ENCODE results near the gene COQ8A.
"Not testable (repeated sequence)": the region's sequence is repeated elsewhere in the genome, so short reads cannot be mapped to it uniquely, and the experiment has no call there.

COQ8A gene

GRCh38 chr1:226921504-226921903, 18.6 kb upstream of the COQ8A start:
- Histone ChIP-seq H3K36me3 (ENCODE audit: insufficient read depth, low read length) (no peaks in the 10 kb centered on the region), H3K79me2 (ENCODE audit: insufficient read depth, low read length) (no peaks in the 10 kb centered on the region), H4K20me1 (ENCODE audit: insufficient read depth, low read length, poor library complexity, severe bottlenecking) (no peaks in the 10 kb centered on the region), H3K4me3 (ENCODE audit: low read length, poor library complexity, severe bottlenecking) (no peak overlapping the region), H3K4me2 (ENCODE audit: low read depth, low read length, poor library complexity, severe bottlenecking) (no peak overlapping the region), H2AFZ (ENCODE audit: low read length) (no peak overlapping the region), H3K9ac (ENCODE audit: low read depth, low read length, poor library complexity, severe bottlenecking) (no peak overlapping the region), H3K9me2 (replicated peaks; ENCODE audit: low read depth, low read length) (no peaks in the 10 kb centered on the region), H3K9me3 (ENCODE audit: insufficient read depth, low read depth, low read length) (no peaks in the 10 kb centered on the region), H3K4me1 (ENCODE audit: insufficient read depth, low read length, poor library complexity, severe bottlenecking) (no peaks in the 10 kb centered on the region), H3K27me3 (ENCODE audit: insufficient read depth, low read length, poor library complexity, severe bottlenecking) (no peaks in the 10 kb centered on the region), H3F3A (ENCODE audit: low read depth) (no peaks in the 10 kb centered on the region)
- no peak for TF ChIP-seq EZH2phosphoT487 (IDR thresholded peaks at IDR 0.05; ENCODE audit: borderline replicate concordance)
- TF ChIP-seq, protein P1, sequence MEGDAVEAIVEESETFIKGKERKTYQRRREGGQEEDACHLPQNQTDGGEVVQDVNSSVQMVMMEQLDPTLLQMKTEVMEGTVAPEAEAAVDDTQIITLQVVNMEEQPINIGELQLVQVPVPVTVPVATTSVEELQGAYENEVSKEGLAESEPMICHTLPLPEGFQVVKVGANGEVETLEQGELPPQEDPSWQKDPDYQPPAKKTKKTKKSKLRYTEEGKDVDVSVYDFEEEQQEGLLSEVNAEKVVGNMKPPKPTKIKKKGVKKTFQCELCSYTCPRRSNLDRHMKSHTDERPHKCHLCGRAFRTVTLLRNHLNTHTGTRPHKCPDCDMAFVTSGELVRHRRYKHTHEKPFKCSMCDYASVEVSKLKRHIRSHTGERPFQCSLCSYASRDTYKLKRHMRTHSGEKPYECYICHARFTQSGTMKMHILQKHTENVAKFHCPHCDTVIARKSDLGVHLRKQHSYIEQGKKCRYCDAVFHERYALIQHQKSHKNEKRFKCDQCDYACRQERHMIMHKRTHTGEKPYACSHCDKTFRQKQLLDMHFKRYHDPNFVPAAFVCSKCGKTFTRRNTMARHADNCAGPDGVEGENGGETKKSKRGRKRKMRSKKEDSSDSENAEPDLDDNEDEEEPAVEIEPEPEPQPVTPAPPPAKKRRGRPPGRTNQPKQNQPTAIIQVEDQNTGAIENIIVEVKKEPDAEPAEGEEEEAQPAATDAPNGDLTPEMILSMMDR (conservative IDR thresholded peaks at IDR 0.05; ENCODE audit: low read length), result no peak

DNA sequence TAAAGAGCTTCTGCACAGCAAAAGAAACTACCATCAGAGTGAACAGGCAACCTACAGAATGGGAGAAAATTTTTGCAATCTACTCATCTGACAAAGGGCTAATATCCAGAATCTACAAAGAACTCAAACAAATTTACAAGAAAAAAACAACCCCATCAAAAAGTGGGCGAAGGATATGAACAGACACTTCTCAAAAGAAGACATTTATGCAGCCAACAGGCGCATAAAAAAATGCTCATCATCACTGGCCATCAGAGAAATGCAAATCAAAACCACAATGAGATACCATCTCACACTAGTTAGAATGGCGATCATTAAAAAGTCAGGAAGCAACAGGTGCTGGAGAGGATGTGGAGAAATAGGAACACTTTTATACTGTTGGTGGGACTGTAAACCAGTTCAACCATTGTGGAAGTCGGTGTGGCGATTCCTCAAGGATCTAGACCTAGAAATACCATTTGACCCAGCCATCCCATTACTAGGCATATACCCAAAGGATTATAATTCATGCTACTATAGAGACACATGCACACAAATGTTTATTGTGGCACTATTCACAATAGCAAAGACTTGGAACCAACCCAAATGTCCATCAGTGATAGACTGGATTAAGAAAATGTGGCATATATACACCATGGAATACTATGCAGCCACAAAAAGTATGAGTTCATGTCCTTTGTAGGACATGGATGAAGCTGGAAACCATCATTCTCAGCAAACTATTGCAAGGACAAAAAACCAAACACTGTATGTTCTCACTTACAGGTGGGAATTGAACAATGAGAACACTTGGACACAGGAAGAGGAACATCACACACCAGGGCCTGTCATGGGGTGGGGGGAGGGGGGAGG, 10.6 kb upstream of the COQ8A start:
- H4K20me1 ChIP-seq (ENCODE audit: insufficient read depth, low read length, poor library complexity, severe bottlenecking); H3K4me1 ChIP-seq (ENCODE audit: insufficient read depth, low read length, poor library complexity, severe bottlenecking); H3K9ac ChIP-seq (ENCODE audit: low read depth, low read length, poor library complexity, severe bottlenecking); H3K4me2 ChIP-seq (ENCODE audit: low read depth, low read length, poor library complexity, severe bottlenecking); H2AFZ ChIP-seq (ENCODE audit: low read length); H3K9me3 ChIP-seq (ENCODE audit: insufficient read depth, low read depth, low read length); H3K79me2 ChIP-seq (ENCODE audit: insufficient read depth, low read length); H3F3A ChIP-seq (ENCODE audit: low read depth); H3K4me3 ChIP-seq (ENCODE audit: low read length, poor library complexity, severe bottlenecking); H3K36me3 ChIP-seq (ENCODE audit: insufficient read depth, low read length); H3K9me2 ChIP-seq (replicated peaks; ENCODE audit: low read depth, low read length); H3K27me3 ChIP-seq (ENCODE audit: insufficient read depth, low read length, poor library complexity, severe bottlenecking): not testable (repeated sequence)

DNA sequence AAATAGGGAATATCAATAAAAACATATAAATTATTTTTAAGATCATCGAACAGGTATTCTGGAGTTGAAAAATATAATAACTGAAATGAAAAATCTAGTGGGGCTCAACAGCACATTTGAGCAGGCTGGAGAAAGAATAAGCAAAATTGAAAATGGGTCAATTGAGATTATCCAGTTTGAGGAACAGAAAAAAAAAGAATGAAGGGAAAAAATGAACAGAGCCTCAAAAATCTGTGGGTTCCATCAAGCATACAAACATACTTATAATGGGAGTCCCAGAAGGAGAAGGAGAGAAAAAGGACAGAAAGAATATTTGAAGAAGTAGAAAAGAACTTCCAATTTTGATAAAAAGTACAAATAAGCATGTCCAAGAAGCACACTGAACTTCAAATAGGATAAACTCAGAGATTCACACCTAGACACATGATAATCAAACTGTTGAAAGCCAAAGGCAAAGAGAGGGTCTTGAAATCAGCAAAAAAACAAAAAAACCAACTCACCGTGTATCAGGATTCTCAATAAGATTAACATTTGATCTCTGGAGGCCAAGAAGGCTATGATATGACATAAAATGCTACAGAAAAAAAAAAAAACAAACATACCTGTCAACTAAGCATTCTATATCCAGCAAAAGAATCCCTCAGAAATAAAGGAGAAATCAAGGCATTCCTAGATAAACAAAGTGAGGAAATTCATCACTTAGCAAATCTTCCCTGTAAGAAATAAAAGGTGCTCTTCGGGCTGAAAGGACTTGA, 5.4 kb upstream of the COQ8A start:
- Histone ChIP-seq H3K4me2 (ENCODE audit: low read depth, low read length, poor library complexity, severe bottlenecking) (no peak overlapping the region), H3F3A (ENCODE audit: low read depth) (no peaks in the 10 kb centered on the region), H3K9me3 (ENCODE audit: insufficient read depth, low read depth, low read length) (peaks cover 23% of the 10 kb centered on the region; the same call in 1 of the 2 replicates), H3K27me3 (ENCODE audit: insufficient read depth, low read length, poor library complexity, severe bottlenecking) (no peaks in the 10 kb centered on the region), H3K79me2 (ENCODE audit: insufficient read depth, low read length) (no peaks in the 10 kb centered on the region), H2AFZ (ENCODE audit: low read length) (no peak overlapping the region), H3K4me3 (ENCODE audit: low read length, poor library complexity, severe bottlenecking) (no peak overlapping the region), H3K9ac (ENCODE audit: low read depth, low read length, poor library complexity, severe bottlenecking) (no peak overlapping the region), H3K36me3 (ENCODE audit: insufficient read depth, low read length) (no peaks in the 10 kb centered on the region), H3K9me2 (replicated peaks; ENCODE audit: low read depth, low read length) (no peaks in the 10 kb centered on the region), H3K4me1 (ENCODE audit: insufficient read depth, low read length, poor library complexity, severe bottlenecking) (peaks cover 15% of the 10 kb centered on the region), H4K20me1 (ENCODE audit: insufficient read depth, low read length, poor library complexity, severe bottlenecking) (no peaks in the 10 kb centered on the region)
- TF ChIP-seq, protein P1 (conservative IDR thresholded peaks at IDR 0.05; ENCODE audit: low read length), result no peak
- TF ChIP-seq EZH2phosphoT487 (IDR thresholded peaks at IDR 0.05; ENCODE audit: borderline replicate concordance), result no peak
